GM19463 (cell line): ENCODE data around the gene BTBD16.

Experiments used
- ATAC-seq: cut with Tn5 transposase; IDR thresholded peaks from one replicate; pipeline ENCODE4 v1.9.1; 2021; ENCODE audit warnings: mild to moderate bottlenecking, moderate library complexity; ENCODE audit not compliant: unreplicated experiment

BTBD16 gene

DNA sequence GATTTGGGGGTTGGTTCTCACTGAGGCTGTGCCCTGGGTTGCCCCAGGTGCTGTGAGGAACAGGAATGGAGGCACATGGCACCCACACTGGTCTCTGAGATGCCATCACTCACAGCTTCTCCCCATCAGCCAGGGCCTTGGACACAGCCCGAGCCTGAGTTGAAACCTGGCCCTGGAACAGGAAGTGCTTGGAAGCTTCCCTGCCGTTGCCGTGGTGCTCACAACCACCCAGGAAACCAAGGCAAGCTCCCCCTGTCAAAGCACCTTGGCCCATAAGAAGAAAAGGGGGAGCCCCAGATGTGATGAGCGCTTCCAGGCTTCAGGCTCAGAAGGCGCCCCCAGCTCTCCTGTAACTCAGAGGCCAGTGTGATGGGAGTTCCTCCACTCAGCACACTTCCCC lies at the start of gene BTBD16:
Gene BTBD16 (plus strand): TSS at position 221 of the 400 bp plus-strand sequence. CDS start 3,786 bp downstream, outside the sequence.
- ATAC-seq: no peak

DNA sequence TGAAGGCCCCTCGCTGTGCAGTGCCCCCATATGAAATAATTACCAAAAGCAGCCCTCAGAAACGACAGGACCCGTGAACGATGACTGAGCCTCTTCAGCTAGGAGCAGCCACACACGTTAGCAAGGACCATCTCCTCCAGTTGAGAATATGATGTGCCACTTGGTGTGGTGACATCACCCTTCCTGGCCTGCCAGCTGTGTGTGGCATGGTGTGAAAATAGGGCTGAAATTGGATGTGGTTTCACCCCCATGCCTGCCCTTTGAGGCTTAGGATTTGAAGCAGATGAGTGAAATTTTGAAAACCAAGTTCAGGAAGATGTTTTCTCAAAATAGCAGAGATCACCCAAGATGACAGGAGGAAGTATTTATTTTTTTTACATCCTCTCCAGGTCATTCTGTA lies 49.1 kb upstream of the BTBD16 start:
- ATAC-seq: no peak

DNA sequence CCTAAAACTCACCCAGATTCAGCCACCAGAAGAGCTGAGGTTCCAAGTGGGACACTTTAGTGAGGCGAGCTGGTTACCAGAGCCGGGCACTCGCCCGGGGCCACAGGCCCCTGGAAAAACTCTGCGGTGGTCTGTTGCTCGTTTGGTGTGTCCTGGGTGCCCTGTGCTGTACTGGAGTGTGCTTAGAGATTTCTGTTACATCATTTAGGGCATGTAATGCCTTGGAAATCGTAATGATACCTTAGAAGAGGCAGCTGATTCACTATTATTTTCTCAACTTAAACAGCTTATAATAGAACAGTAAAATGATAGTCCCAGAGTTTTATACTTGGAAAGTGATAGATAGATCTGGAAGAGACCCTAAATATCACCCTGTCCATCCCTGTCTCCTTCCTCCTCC lies 48.5 kb upstream of the BTBD16 start:
- ATAC-seq: no peak

DNA sequence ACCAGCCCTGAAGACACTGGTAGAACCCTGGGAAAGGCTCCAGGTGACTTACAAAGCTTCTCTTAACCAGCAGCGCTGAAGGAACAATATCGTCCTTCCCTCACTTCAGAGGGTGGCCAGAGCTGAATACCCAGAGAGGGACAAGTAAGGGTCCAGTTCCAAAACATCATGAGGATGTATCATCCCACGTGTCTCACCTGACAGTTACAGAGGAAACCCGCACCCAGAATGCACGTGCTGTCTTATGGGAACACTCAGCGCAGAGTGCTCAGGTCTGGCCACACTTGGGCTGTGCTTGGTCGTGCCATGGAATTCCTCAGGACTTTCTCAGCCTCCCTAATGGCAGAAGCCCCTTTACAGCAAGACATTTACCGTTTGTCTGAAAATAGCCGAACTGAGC lies 46.9 kb upstream of the BTBD16 start:
- no peak for ATAC-seq

DNA sequence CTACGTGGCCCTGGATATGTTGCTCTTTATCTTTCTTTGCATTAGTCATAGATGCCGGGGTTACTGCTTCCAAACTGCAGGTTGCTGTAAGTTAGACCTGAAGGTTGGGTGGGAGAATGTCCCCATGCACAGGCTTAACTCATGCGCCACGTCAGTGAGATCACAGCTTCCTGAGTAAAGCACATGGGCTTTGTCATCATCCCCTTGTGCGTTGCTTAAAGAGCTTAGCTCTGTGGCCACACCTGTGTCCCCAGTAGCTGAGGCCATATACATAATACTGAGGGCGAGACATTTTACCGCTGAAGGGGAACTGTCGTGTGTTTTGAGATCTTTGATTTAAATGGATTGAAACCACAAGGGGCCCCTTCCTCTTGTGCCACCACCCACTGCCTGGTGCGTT lies 45.8 kb upstream of the BTBD16 start:
- ATAC-seq: no peak

DNA sequence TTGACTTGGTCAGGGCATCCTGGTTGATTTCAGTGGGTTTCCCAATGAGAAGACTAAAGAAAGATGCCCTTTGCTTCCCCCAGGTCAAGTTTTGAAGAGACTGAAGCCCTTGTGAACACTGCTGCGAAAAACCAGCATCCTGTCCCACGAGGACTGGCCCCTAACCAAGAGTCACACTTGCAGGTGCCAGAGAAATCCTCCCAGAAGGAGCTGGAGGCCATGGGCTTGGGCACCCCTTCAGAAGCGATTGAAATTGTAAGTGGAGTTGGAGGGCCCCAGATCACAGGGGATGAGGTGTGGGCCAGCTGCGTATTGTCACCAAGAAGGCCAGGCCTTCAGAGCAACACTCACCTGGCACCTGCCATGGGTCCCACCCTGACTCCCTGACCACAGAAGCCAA lies 43.3 kb upstream of the BTBD16 start:
- ATAC-seq: no peak

DNA sequence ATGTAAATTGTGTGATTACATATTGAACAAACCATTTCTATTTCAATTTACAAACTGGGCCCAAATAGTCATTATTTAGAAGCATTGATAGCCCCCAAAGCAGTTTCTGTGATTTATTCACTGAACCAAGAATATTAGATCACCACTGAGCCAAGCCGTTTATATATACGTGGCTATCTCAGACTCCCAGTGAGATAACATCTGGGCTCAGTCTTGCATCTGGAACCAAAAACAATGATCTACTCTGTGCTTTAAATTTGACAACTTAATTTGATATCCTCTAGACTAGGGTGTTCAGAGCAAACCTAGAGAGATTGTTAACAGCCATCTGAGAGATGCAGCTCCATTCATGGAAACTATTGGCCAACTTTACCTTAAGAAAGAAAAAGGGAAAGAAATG lies 41.4 kb upstream of the BTBD16 start:
- ATAC-seq: no peak

DNA sequence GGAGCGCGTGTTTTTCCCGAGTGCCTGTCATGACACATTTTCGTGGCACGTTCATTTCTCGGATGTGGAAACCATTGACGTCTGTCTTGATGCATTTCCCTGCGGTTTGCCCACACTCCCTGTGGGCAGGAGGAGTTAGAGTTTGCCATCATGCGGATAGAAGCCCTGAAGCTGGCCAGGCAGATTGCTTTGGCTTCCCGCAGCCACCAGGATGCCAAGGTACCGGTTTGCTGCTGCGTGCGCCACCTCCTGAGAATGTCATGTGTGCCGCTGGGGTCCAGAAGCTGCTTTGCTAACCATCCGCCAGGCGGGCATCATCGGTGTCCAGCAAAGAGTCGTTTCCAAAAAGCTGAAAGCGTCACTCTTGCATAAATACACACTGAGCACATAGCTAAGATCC lies 40.9 kb upstream of the BTBD16 start:
- ATAC-seq: no peak

DNA sequence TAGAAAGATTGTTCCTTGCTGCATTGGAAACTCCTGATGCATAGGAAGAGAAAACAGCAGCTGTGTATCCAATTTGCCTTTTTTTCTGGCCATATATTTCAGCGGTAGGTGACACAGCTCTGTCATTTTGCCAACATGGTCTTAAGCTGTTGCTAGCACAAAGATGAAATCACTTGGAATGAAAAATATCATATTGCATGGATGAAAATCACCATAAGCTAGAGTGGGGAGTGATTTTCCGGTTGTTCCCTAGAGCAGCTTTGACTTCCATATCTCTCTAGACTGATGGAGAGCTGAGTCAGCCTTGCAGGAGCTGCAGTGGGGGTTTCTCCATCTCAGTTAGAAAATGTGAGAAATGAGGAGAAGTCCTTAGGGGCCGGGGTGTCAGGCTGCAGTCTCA lies 38.3 kb upstream of the BTBD16 start:
- ATAC-seq: no peak

DNA sequence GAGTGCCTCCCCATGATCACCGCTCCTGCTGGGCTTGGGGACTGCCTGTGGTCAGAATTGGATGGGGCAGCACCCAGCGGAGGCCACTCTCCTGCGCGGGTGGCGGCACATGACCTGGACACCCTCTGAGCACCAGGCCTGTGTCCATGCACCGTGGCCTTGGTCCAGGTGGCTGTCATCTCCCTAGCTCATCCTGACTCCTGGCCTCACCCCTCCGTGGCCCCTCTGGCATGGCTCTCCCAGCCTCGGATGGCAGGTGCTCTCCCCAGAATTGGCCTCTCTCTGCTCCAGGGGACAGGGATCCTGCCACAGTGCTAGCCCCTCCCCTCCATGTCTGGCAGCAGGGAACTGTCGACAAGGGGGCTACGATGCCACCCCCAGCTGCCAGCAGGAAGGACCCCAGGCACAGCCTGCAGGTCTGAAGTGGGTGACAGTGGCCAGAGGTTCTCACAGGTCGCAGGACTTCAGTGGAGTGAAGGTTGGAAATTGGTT lies 37.2 kb upstream of the BTBD16 start:
- no peak for ATAC-seq

DNA sequence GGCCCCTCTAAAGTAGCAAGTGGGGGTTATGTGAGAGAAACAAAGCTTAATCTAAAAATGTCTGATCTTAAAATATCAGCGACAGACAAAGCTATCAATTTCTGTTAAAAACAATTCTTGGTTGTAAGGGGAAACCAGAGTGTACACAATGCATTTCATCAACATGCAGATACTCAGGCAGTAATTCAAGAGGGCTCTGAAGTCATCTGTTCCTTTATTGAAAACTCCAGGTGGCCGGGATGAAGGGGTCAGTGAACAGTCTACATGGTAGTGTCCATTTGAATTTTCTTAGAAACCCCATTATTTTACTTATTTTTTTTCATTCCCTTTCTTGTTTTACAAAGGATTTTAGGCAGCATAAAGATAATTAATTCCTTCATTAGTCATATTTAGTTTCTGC lies 36.7 kb upstream of the BTBD16 start:
- no peak for ATAC-seq

DNA sequence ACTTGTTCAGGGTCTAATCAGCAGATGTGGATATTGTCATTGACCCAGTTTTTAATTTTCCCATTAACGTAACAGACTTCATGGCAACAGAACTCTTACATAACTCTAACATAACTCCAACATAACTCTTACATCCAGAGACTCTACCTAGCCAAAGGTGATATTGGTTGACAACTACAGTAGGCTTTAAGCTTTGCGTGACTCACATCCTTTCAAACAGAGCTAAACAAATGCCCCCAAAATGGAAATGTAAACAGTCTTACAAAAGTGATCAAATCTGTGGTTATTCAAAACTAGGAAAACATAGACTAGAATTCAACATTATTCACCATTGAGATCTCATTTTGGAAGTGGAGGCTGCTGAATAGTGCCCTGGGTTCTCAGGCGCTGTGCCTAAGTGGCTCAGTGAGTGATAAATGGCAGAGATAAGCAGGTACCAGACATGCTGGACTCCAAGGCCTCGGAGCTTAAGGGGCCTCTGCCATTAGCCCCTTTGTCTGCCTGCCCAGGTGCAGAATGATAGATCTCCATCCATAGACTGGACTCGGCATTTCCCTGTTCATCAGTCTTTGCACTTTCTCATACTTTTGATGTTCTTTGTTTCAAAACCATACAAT lies 34.3 kb upstream of the BTBD16 start:
- ATAC-seq: no peak

DNA sequence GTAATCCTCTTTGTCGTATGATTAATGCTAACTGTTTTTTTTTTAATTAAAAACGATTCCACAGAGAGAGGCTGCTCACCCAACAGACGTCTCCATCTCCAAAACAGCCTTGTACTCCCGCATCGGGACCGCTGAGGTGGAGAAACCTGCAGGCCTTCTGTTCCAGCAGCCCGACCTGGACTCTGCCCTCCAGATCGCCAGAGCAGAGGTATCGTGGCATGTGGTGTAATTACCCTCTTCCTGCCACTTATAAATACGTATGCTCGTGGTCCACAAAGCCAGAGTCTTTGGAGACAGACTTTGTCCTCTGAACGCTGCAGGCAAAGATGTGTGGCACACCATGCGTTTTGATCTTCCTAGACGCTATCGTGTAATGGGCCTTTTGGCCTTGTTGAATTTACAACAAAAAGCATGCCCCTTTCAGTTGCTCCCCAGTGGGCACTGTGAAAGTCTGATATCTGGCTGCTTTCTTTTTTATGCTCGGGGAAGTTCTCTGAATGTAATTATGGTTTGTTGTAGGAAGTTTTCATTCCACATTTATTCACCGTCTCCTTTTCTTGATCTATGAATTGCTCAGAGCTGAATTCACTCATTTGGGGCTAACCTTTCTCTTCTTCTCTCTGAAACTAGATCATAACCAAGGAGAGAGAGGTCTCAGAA lies 33.6 kb upstream of the BTBD16 start:
- ATAC-seq: no peak

DNA sequence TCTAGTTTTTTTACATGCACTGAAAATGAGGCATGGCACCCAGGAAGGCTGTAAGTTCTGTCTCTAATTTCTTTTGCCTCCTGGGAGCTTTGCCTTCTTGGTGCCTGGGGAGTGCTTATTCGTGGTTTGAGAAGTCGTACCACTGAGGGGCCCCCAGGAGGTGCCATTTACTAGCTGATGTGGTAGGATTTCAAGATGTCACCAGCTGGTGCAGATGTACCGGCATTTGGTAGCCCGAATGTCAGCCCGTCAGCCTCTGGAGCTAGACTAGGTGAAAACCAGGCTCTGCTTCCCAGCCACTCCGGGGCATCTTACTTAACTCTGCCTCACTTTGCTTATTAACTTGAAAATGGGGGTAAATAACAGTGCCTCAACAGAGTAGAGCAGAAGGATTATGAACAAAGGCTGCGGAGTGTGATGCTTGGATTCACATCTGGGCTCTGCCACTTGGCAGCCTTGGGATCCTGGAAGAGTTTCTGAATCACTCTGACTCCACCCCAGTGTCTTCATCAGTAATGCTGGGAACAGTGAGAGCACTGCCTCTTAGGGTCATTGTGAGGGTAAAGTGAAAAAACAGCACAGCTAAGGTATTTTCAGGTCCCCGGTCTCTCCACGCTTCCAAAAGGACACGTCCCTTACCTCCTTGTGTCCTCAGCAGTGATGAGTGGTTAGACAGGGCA lies 31.4 kb upstream of the BTBD16 start:
- no peak for ATAC-seq

DNA sequence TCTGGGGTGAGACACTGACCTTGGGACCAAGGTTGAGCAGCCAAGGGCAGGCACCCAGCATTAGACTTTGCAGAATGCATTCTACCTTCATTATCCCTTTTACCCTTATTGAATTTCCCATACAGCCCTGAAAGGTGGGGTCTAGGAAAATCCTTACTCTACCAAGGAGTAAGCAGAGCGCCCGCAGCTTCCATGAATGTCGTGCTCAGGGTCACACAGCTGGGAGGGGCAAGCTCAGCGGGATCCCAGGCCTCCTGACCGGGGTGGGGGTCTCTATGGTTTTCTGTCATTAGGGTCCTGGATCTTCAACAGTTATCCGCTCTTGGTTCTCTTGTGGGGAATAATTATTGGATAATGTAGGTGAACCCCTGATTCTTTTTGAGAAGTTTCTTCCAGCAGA lies 30.7 kb upstream of the BTBD16 start:
- ATAC-seq: no peak

DNA sequence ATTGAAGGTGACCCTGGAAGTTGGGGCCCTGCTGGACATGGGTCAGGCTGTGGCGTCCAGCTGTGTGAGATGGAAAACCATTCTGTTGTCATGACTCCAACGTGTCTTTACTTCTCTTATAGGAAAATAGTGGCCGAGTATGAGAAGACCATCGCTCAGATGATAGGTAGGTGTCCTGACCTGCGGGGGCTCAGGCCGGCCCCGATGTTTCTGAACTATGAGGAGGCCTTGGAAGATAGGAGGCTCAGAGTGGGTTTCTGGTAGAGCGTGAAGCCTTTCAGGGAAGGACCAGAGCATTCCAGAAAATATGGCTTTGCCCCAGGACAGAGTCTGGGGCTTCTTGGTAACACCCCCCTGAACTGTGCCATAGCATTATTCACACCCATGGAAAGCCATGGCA lies 29.3 kb upstream of the BTBD16 start:
- no peak for ATAC-seq

DNA sequence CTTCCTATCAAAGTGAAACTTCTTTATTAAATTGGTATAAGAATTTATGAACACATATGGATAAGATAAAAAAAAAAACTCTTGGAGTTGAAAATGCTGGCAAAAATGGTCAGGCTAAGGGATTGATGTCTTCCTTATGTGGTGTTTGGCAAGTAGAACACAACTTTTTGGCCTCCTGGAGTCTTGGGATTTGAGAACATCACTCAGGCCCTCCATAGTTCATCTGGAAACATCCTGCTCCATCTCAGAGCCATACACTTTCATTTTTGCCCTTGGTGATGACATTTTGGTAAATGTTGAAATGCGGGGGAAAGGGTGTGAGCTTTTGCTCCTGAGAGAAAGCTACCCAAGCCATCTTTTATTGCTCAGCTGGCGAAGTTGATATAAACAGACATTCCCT lies 27.5 kb upstream of the BTBD16 start:
- no peak for ATAC-seq

DNA sequence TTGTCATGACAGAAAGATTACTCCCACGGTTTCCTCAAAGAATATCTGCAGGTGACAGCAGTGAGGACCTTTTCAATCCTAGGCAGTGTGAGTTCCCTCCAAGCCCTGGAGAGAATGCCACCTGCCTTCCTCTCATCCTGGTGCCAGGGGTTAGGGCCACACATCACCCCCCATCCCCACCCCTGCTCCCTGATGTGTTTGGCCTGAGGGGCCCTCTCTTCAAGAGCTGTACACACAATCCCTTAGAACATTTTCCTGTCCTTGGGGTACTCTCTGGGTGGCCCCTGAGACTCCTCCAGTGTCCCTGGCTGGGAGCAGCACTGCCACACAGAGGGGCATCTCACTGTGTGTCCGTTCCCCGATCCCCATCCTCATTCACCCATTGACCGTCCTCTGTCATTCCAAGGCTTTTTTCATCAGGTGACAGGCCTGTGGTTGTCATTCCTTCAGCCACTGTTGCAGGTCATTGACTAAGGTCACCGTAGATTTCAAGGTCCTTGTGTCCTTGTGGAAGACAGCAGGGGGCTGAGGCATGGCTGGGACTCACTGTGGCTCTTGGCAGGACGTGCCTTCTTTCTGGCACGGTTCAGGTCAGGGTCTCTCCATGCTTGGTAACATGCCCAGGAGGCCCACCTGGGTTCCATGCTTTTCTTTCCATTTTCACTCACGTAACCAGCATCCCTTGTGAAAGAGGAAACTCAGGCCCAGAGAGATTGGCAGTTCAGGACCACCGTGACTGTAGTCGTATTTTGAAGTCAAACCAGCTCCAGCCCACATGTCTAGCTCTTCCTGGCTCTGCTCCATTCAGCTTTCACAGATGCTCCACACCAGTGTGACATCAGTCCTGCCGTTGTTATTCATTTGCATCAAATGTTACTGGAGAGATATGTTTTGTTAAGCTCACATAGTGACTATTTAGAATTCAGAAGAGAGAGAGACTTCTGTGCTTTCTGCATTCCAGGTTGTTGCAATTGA lies 26.8 kb upstream of the BTBD16 start:
- ATAC-seq: no peak

DNA sequence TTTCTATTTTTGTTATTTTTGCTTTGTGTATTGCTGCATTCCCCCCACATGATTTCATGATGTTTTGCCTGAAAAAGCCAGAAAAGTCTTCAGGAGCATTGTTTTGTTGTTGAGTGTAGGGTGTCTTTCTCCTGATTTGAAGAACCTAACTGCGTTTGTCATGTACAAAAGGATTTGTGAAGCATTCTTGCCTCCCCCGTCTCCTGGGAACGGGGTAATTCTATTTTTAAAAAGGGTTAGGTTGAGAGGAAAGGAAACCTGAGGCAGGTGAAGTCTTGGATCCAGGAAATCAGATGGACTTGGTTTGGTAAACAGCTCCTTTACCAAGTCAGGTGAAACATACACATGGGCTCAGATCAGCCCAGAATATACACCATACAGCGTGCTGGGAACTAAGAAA lies 26.0 kb upstream of the BTBD16 start:
- ATAC-seq: no peak

DNA sequence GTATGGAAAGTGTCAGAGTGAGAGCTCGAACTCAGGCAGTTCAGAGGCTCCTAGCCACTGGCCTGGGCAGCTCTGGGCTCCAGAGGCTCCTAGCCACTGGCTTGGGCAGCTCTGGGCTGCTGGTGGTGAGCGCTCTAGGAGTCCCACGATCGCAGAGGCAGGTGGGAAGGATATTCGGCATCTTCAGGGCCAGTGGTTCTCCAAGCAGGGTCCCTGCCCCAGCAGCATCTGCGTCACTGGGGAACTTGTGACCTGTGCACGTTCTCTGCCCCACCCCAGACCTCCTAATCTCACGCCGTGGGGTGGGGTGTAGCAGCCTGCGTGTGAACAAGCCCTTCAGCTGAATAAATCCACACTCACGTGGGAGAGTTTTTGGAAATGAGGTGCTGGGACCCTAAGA lies 25.2 kb upstream of the BTBD16 start:
- ATAC-seq: no peak
